ENCODE data around the gene PPFIBP1. TPM values are rescaled to one million over a fixed set of nuclear protein-coding genes. Genes with fewer than 3 reads are reported as not detected.

Gene PPFIBP1
- total RNA-seq, 3 donors from 2014 or later: 37.0 to 79.4 (median 40.4) TPM

DNA sequence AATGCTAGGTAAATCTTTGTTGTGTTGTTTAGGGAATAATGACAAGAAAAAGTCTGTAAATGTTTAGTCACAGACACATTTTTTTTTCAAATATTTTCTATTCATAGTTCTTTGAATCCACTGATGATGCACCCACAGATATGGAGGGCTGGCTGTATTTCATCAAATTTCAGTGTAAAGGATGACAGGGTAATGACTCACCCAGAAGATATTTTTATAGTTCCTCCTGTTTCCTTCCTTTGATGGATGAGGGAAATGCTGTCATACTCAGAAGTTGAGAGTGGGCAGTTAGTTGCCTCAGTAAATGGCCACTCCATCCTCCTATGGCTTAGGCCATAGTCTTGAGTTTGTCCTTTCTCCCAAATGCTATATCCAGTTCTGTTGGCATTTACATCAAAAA is 95.3 kb downstream of the PPFIBP1 start:
- Histone ChIP-seq H3K9me3 (no peaks in the 10 kb centered on the region), H3K36me3 (ENCODE audit: low read depth) (no peaks in the 10 kb centered on the region), H3K4me1 (ENCODE audit: low read depth) (no peaks in the 10 kb centered on the region), H3K4me3 (no peak overlapping the region)
- DNase-seq: no peak
- no peak for ATAC-seq
- intact Hi-C loops (cut with DNase I, micrococcal nuclease): no loop called here
- TF ChIP-seq, protein P1, sequence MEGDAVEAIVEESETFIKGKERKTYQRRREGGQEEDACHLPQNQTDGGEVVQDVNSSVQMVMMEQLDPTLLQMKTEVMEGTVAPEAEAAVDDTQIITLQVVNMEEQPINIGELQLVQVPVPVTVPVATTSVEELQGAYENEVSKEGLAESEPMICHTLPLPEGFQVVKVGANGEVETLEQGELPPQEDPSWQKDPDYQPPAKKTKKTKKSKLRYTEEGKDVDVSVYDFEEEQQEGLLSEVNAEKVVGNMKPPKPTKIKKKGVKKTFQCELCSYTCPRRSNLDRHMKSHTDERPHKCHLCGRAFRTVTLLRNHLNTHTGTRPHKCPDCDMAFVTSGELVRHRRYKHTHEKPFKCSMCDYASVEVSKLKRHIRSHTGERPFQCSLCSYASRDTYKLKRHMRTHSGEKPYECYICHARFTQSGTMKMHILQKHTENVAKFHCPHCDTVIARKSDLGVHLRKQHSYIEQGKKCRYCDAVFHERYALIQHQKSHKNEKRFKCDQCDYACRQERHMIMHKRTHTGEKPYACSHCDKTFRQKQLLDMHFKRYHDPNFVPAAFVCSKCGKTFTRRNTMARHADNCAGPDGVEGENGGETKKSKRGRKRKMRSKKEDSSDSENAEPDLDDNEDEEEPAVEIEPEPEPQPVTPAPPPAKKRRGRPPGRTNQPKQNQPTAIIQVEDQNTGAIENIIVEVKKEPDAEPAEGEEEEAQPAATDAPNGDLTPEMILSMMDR (IDR thresholded peaks at IDR 0.05): no peak

DNA sequence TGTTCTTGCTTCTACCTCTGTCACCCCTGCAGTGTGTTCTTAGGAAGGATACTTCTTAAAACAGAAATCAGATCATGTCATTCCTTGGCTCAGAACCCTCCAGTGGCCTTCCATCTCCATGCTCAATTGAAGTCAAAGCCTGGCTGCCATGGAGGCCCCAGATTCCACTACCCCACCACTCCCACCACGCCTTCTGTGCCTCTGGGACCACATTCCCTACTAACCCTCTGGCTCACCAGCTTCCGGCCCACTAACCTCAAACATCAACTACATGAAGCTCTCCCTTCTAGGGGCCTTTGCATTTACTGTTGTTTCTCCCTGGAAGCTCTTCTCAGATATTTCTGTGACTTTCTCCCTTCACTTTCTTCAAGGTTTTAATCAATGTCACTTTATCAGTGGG is 96.1 kb downstream of the PPFIBP1 start:
- DNase-seq (no peak), ATAC-seq (no peak)
- no peaks in the 10 kb centered on the region for H3K4me1 ChIP-seq (ENCODE audit: low read depth)
- H3K4me3 ChIP-seq: no peak overlapping the region
- no peaks in the 10 kb centered on the region for H3K9me3 ChIP-seq
- intact Hi-C loops (cut with DNase I, micrococcal nuclease): no loop called here
- H3K36me3 ChIP-seq (ENCODE audit: low read depth): no peaks in the 10 kb centered on the region
- TF ChIP-seq, protein P1 (IDR thresholded peaks at IDR 0.05): no peak

- TF ChIP-seq, protein P1 (IDR thresholded peaks at IDR 0.05): no peak
- Histone ChIP-seq H3K36me3 (ENCODE audit: low read depth) (no peaks in the 10 kb centered on the region), H3K4me1 (ENCODE audit: low read depth) (no peaks in the 10 kb centered on the region), H3K4me3 (no peak overlapping the region), H3K9me3 (no peaks in the 10 kb centered on the region)
- no peak for DNase-seq
- ATAC-seq: no peak
- intact Hi-C loops (cut with DNase I, micrococcal nuclease): no loop called here
Observed at GRCh38 chr12:27622436-27623195, 98.6 kb downstream of the PPFIBP1 start.

- H3K9me3 ChIP-seq: no peaks in the 10 kb centered on the region
- H3K4me1 ChIP-seq (ENCODE audit: low read depth): no peaks in the 10 kb centered on the region
- TF ChIP-seq, protein P1 (IDR thresholded peaks at IDR 0.05): no peak
- H3K36me3 ChIP-seq (ENCODE audit: low read depth): no peaks in the 10 kb centered on the region
- ATAC-seq: no peak
- no peak overlapping the region for H3K4me3 ChIP-seq
- intact Hi-C loops (cut with DNase I, micrococcal nuclease): no loop called here
- DNase-seq: no peak
Observed at GRCh38 chr12:27623645-27624044, 99.6 kb downstream of the PPFIBP1 start.

DNA sequence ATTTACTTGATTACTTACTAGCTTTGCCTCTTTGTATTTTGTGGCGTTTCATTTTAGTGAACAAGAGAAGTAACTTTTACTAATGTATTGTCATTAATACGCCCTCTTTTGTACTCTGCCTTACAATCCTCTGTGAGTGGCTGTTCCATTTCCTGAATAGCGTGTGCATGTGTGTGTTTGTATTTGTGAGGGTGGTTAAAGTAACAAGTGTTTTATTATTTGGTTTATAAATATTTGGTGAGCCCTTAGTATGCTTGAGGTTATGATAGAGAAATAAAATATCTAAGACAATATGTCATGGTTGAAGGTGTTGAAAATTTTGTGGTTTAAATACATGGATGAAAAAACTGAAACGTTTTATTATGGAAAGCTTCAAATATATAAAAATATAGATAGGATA is 100.6 kb downstream of the PPFIBP1 start:
- Histone ChIP-seq H3K36me3 (ENCODE audit: low read depth) (no peaks in the 10 kb centered on the region), H3K9me3 (no peaks in the 10 kb centered on the region), H3K4me3 (no peak overlapping the region), H3K4me1 (ENCODE audit: low read depth) (no peaks in the 10 kb centered on the region)
- DNase-seq: no peak
- TF ChIP-seq, protein P1 (IDR thresholded peaks at IDR 0.05): no peak
- no peak for ATAC-seq
- intact Hi-C loops (cut with DNase I, micrococcal nuclease): no loop called here

All from mucosa of descending colon (tissue), 3 donors.